GM12874 (cell line): ENCODE data around the gene TRAF2.

Experiments
- CTCF ChIP-seq: IDR thresholded peaks from 2 replicates; pipeline ENCODE4 v1.5.1; 2011; ENCODE audit warnings: low read depth, mild to moderate bottlenecking, control low read depth, low read length, moderate library complexity; ENCODE audit not compliant: insufficient read depth

TRAF2 gene

GRCh38 chr9:136886610-136887597 is 588 bp downstream of the TRAF2 start:
- no peak for TF ChIP-seq CTCF

- TF ChIP-seq CTCF = no peak
Measured at GRCh38 chr9:136888454-136888853, 2.1 kb downstream of the TRAF2 start.

DNA sequence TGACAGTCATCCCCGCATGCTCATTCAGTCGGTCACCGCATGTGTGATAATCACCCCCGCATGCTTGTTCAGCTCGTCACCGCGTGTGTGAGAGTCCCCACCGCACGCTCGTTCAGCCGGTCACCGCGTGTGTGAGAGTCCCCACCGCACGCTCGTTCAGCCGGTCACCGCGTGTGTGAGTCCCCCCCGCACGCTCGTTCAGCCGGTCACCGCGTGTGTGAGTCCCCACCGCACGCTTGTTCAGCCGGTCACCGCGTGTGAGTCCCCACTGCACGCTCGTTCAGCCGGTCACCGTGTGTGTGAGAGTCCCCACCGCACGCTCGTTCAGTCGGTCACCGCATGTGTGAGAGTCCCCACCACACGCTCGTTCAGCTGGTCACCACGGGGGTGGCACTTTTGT is 3.5 kb downstream of the TRAF2 start:
- no peak for TF ChIP-seq CTCF

DNA sequence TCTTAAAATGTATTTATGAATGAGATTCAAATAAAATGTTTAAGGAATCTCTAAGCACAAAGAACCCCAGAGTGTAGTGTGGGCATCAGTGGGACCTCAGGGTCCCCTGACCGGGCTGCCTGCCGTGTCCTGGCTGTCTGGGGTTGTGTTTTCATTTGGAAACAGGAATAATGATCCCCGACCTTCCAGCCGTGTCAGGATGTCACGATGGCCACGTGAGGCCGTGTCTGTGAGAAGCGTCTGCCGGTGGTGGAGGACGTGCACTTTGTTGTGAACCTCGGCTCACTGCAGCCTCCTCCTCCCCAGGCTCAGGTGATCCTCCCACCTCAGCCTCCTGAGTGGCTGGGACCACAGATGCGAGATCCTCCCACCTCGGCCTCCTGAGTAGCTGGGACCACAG is 4.3 kb downstream of the TRAF2 start:
- no peak for TF ChIP-seq CTCF

GRCh38 chr9:136896027-136896426 is 9.7 kb downstream of the TRAF2 start:
- TF ChIP-seq CTCF = no peak

DNA sequence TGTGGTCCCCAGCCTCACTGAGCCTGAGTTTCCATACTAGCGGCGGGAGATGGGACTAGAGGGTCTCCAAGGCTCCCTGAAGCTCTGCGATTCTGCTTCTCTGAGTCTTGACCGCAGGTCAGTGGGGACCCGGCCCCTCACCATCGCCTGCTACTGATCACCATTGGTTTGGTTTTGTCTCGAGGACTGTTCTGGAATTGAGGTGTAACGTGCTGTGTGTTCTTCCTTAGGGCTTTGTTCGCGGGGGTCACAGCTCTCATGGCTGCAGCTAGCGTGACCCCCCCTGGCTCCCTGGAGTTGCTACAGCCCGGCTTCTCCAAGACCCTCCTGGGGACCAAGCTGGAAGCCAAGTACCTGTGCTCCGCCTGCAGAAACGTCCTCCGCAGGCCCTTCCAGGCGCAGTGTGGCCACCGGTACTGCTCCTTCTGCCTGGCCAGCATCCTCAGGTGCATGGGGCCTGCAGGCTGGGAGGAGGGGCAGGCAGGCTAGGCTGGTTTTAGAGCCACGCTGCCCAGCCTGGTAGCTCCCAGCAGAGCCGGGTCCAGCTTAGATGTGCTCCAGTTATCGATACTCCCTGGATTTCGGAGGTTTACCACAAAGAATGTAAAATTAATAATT is 12.3 kb downstream of the TRAF2 start:
- TF ChIP-seq CTCF = no peak

DNA sequence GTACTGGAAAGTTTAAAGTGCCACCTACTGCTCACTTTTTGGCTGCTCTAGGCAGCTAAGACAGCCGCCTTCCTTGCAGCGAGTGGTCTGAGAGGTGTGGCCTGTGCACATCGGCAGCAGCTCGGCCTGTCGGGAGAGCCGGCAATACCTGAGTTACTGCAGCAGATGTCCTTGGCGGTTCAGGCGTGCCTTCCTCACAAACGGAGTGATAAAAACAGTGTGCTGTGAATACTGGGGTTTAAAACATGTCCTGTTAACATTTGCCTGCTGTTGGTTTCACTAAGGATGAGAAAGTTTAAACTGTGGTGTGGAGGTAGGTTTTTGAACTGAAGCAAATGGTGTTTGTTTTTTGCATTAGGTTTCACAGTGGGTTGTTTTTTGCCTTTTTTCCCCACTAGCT is 12.9 kb downstream of the TRAF2 start:
- no peak for TF ChIP-seq CTCF
